GM12878 (cell line): ENCODE data around the gene TM9SF4. TPM values are rescaled to one million over a fixed set of nuclear protein-coding genes. Genes with fewer than 3 reads are reported as not detected.

Source experiments
- ATAC-seq: fragments of 200-7000 bp; cut with Tn5 transposase; 3 replicates; pipeline ENCODE4 v1.9.1; 2020; ENCODE audit warnings: mild to moderate bottlenecking, moderate library complexity
- BruUV-seq: library from RNA; stranded (reverse); fragments of 400-500 nt; replicated peaks from 2 replicates; lab custom pipeline; 2021; lab: Mats Ljungman, UMichigan
- CTCF ChIA-PET: fragments of 300-600 bp; sonication (Branson Sonifier 250); formaldehyde crosslinking; extraction: SDS; loops from one replicate; lab custom pipeline; 2021; ENCODE audit warnings: inconsistent platforms; lab: Yijun Ruan, JAX
- POLR2A ChIA-PET: fragments of 350-600 bp; formaldehyde crosslinking; extraction: SDS; loops from one replicate; lab custom pipeline; 2021; ENCODE audit warnings: inconsistent platforms; lab: Charles Lee
- RAD21 ChIA-PET: fragments of 300-600 bp; sonication (Branson Sonifier 250); formaldehyde crosslinking; loops from one replicate; lab custom pipeline; 2023; ENCODE audit warnings: antibody characterized with exemption; ENCODE audit not compliant: unreplicated experiment; lab: Charles Lee
- SMC1A ChIA-PET: fragments of 300-600 bp; sonication (Branson Sonifier 250); formaldehyde crosslinking; loops from one replicate; lab custom pipeline; 2023; ENCODE audit not compliant: unreplicated experiment, uncharacterized antibody; lab: Charles Lee
- DNase-seq: peaks from one replicate; pipeline ENCODE4 v3.0.0-alpha.2; 2011; ENCODE audit warnings: low read depth, low spot score
- FAIRE-seq: peaks from 3 replicates; lab custom pipeline; 2011; peaks lifted over from hg19 to GRCh38; lab: Jason Lieb, UNC
- H2AFZ ChIP-seq: 2 replicates; pipeline ENCODE4 v1.6.0; 2011; ENCODE audit warnings: low read depth, low read length, control low read depth; ENCODE audit not compliant: control insufficient read depth
- H3K27ac ChIP-seq: 2 replicates; pipeline ENCODE4 v1.5.1; 2011; ENCODE audit warnings: control low read depth; ENCODE audit not compliant: control insufficient read depth, insufficient read depth
- H3K27me3 ChIP-seq, 2 experiments: replicated peaks in 1 of 2; 2 replicates each; pipeline versions ENCODE4 v1.6.0 to v1.6.1; 2011; ENCODE audit warnings: low read length in 1 of 2; ENCODE audit not compliant: control insufficient read depth in 2 of 2, insufficient read depth in 2 of 2
- H3K36me3 ChIP-seq, 2 experiments: 2 replicates each; pipeline ENCODE4 v1.5.1; 2011; ENCODE audit warnings: low read length in 1 of 2; ENCODE audit not compliant: control insufficient read depth in 2 of 2, insufficient read depth in 2 of 2
- H3K4me1 ChIP-seq: 2 replicates; pipeline ENCODE4 v1.6.1; 2011; ENCODE audit warnings: mild to moderate bottlenecking, low read length, moderate library complexity, mixed read lengths; ENCODE audit not compliant: control insufficient read depth, insufficient read depth
- H3K4me2 ChIP-seq: 2 replicates; pipeline ENCODE4 v1.6.0; 2011; ENCODE audit warnings: control low read depth; ENCODE audit not compliant: control insufficient read depth, insufficient read depth
- H3K4me3 ChIP-seq: fragments of 200-600 bp; sonication (generic); 2 replicates; pipeline ENCODE4 v1.5.1; 2016
- H3K79me2 ChIP-seq: 2 replicates; pipeline ENCODE4 v1.6.0; 2011; ENCODE audit warnings: low read length; ENCODE audit not compliant: control insufficient read depth, insufficient read depth
- H3K9ac ChIP-seq: 2 replicates; pipeline ENCODE4 v1.8.0; 2011; ENCODE audit warnings: low read length, control low read depth, mixed read lengths; ENCODE audit not compliant: control insufficient read depth, insufficient read depth
- H3K9me3 ChIP-seq: replicated peaks from 3 replicates; pipeline ENCODE4 v1.5.1; 2011; ENCODE audit warnings: mild to moderate bottlenecking, low read length; ENCODE audit not compliant: control insufficient read depth, insufficient read depth
- H4K20me1 ChIP-seq: 2 replicates; pipeline ENCODE4 v1.6.0; 2011; ENCODE audit not compliant: control insufficient read depth, insufficient read depth
- ATF7 ChIP-seq: fragments of 450-650 bp; IDR thresholded peaks from 2 replicates; pipeline ENCODE4 v1.6.1; 2016; ENCODE audit warnings: low read depth, mild to moderate bottlenecking
- BACH1 ChIP-seq: fragments of 450-650 bp; IDR thresholded peaks from 2 replicates; pipeline ENCODE4 v1.6.1; 2017; ENCODE audit warnings: mild to moderate bottlenecking, borderline replicate concordance
- CHD2 ChIP-seq: IDR thresholded peaks from 2 replicates; pipeline ENCODE4 v1.6.1; 2011; ENCODE audit warnings: low read depth, low read length, improper control_type of control experiment, borderline replicate concordance
- EZH2 ChIP-seq: IDR thresholded peaks from 2 replicates; pipeline ENCODE4 v1.6.1; 2012; ENCODE audit warnings: low read depth, mild to moderate bottlenecking, control low read depth, inconsistent platforms, low read length, borderline replicate concordance; ENCODE audit not compliant: control insufficient read depth
- FOS ChIP-seq: IDR thresholded peaks from 3 replicates; pipeline ENCODE4 v1.6.1; 2011; ENCODE audit warnings: borderline replicate concordance; ENCODE audit not compliant: insufficient read length; ENCODE audit errors: extremely low read depth
- GABPA ChIP-seq: IDR thresholded peaks from 2 replicates; pipeline ENCODE4 v1.6.1; 2014; ENCODE audit warnings: antibody characterized with exemption, low read depth, mild to moderate bottlenecking, inconsistent platforms
- HCFC1 ChIP-seq: fragments of 150-350 bp; IDR thresholded peaks from 2 replicates; pipeline ENCODE4 v1.6.1; 2014; ENCODE audit warnings: low read length
- HDAC2 ChIP-seq: fragments of 200-600 bp; sonication (generic); IDR thresholded peaks from 2 replicates; pipeline ENCODE4 v1.6.1; 2017
- NFYA ChIP-seq: IDR thresholded peaks from 2 replicates; pipeline ENCODE4 v1.6.1; 2011; ENCODE audit warnings: low read depth, mild to moderate bottlenecking, low read length, improper control_type of control experiment, borderline replicate concordance
- NR2C1 ChIP-seq: fragments of 450-650 bp; IDR thresholded peaks from 2 replicates; pipeline ENCODE4 v1.6.1; 2017; ENCODE audit warnings: antibody characterized with exemption, mild to moderate bottlenecking, moderate library complexity
- PML ChIP-seq: IDR thresholded peaks from 2 replicates; pipeline ENCODE4 v1.6.1; 2012; ENCODE audit warnings: low read length, inconsistent platforms
- POLR2A ChIP-seq: IDR thresholded peaks from 2 replicates; pipeline ENCODE4 v1.6.1; 2011; ENCODE audit warnings: low read depth, mild to moderate bottlenecking, low read length
- PRDM15 ChIP-seq: fragments of 450-650 bp; formaldehyde crosslinking; IDR thresholded peaks from 2 replicates; pipeline ENCODE4 v1.4.0; 2020; ENCODE audit warnings: mild to moderate bottlenecking, moderate library complexity
- RFX5 ChIP-seq: IDR thresholded peaks from 2 replicates; pipeline ENCODE4 v1.6.1; 2011; ENCODE audit warnings: low read depth, low read length, improper control_type of control experiment
- SMC3 ChIP-seq: IDR thresholded peaks from 2 replicates; pipeline ENCODE4 v1.6.1; 2011; ENCODE audit warnings: low read length, improper control_type of control experiment, borderline replicate concordance
- TARDBP ChIP-seq: IDR thresholded peaks from 2 replicates; pipeline ENCODE4 v1.6.1; 2016; ENCODE audit warnings: borderline replicate concordance
- ZBED1 ChIP-seq: IDR thresholded peaks from 2 replicates; pipeline ENCODE4 v1.6.1; 2016; ENCODE audit warnings: borderline replicate concordance
- ZBTB33 ChIP-seq: fragments of 450-650 bp; IDR thresholded peaks from 2 replicates; pipeline ENCODE4 v1.6.1; 2017; ENCODE audit warnings: mild to moderate bottlenecking
- ZNF24 ChIP-seq: fragments of 450-650 bp; IDR thresholded peaks from 2 replicates; pipeline ENCODE4 v1.6.1; 2017; ENCODE audit warnings: antibody characterized with exemption, mild to moderate bottlenecking
- WGBS: methylation state at CpG from one replicate; pipeline ENCODE4 v1.1.6; 2016; ENCODE audit warnings: low lambda C conversion rate; ENCODE audit not compliant: insufficient replicate concordance, insufficient coverage; ENCODE audit errors: missing lambda C conversion rate; 5-methylcytosine and 5-hydroxymethylcytosine counted together
- in situ Hi-C: fragments of 300-500 bp; cut with MboI; formaldehyde crosslinking; loops from 9 replicates; pipeline ENCODE4 v1.14.3; 2018; ENCODE audit warnings: mixed read lengths
- intact Hi-C: fragments of 100-400 bp; cut with micrococcal nuclease; formaldehyde crosslinking; loops from one replicate; pipeline ENCODE4 v1.14.2; 2022; ENCODE audit not compliant: unreplicated experiment
- polyA plus RNA-seq, 11 experiments: library from polyadenylated mRNA; depleted of rRNA in 4 of 11; unstranded in 6 of 11; stranded (reverse) in 5 of 11; fragments of >200 nt; fragmentation: Nextera tagmentation in 4 of 11; fragmentation: Illumina TruSeq in 1 of 11; extraction: Ambion mirVana in 4 of 11; extraction: Trizol in 1 of 11; gene quantifications; 1 replicate in 1 of 11; 2 replicates in 10 of 11; pipeline versions ENCODE4 v1.2.1 to v1.2.3, GENCODE V29; 2011 to 2016; ENCODE audit warnings: inconsistent platforms in 2 of 11, missing spikeins in 2 of 11, low read depth in 1 of 11
- total RNA-seq, 4 experiments: library from RNA; depleted of rRNA in 3 of 4; stranded (reverse); fragments of >200 nt in 3 of 4; fragmentation: Illumina TruSeq in 1 of 4; extraction: Trizol in 1 of 4; gene quantifications; 2 replicates each; pipeline versions ENCODE4 v1.2.1 to v1.2.3, GENCODE V29; 2013 to 2021
- TF ChIP-seq, protein P1 (sequence below): IDR thresholded peaks from 2 replicates; pipeline ENCODE4 v1.6.1; 2012; ENCODE audit warnings: low read depth, low read length, improper control_type of control experiment

Gene TM9SF4
- total and polyA plus RNA-seq, 10 of the 15 experiments (the other 5 are each of a cell fraction or from before 2014, with no cell fraction given), result 8.5 to 47.8 (median 24.3) TPM

GRCh38 chr20:32079655-32080109 lies 29.8 kb upstream of the TM9SF4 start:
- ChIA-PET CTCF (interaction anchor here (0.6 to 5.6 kb wide), 6 partner anchors 11 to 256 kb away, joined by 3 to 36 read pairs (median 7); no protein-coding TSS in a partner anchor), SMC1A (interaction anchor here (0.8 to 4.5 kb wide), 4 partner anchors 11 to 45 kb away, joined by 3 to 21 read pairs (median 4); no protein-coding TSS in a partner anchor)
- Histone ChIP-seq H3K27ac (no peak overlapping the region), H4K20me1 (no peaks in the 10 kb centered on the region), H3K9me3 (no peaks in the 10 kb centered on the region), H3K79me2 (no peaks in the 10 kb centered on the region), H3K4me2 (no peak overlapping the region), H3K27me3 (no peaks in the 10 kb centered on the region), H2AFZ (no peak overlapping the region), H3K4me1 (no peaks in the 10 kb centered on the region), H3K9ac (no peak overlapping the region), H3K4me3 (no peak overlapping the region)
- FAIRE-seq, result no peak
- in situ Hi-C loops, result no loop called here
- TF ChIP-seq PRDM15 (CRISPR knock-in tag), result no peak
- no peak for TF ChIP-seq ATF7
- TF ChIP-seq POLR2A, result no peak
- TF ChIP-seq ZBED1, result no peak
- no peak for TF ChIP-seq EZH2
- no peak for TF ChIP-seq NFYA
- no peak for TF ChIP-seq FOS
- TF ChIP-seq TARDBP, result no peak
- no peak for TF ChIP-seq RFX5
- no peak for TF ChIP-seq GABPA
- TF ChIP-seq NR2C1, result no peak
- TF ChIP-seq PML, result no peak
- TF ChIP-seq BACH1, result no peak
- TF ChIP-seq CHD2, result no peak
- TF ChIP-seq ZNF24, result no peak
- TF ChIP-seq HDAC2, result no peak
- TF ChIP-seq ZBTB33, result no peak
- TF ChIP-seq SMC3, result no peak
- TF ChIP-seq HCFC1, result no peak
- TF ChIP-seq, protein P1, sequence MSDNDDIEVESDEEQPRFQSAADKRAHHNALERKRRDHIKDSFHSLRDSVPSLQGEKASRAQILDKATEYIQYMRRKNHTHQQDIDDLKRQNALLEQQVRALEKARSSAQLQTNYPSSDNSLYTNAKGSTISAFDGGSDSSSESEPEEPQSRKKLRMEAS, result no peak
- TF ChIP-seq, all 136 proteins: peak for 0
- 80% methylated on average over 8 of the region's 8 CpGs for WGBS
- no TSS peak for BruUV-seq
- POLR2A ChIA-PET, result no interaction called here
- no peak for ATAC-seq
- RAD21 ChIA-PET, result interaction anchor here (2.6 to 5.3 kb wide), 2 partner anchors 10 to 45 kb away, joined by 8 to 19 read pairs; no protein-coding TSS in a partner anchor
- H3K36me3 ChIP-seq, result 0 out of 4 replicates have a peak, but pooled peaks cover 0 to 2% of the 10 kb centered on the region in 2 experiments
- DNase-seq, result no peak
- intact Hi-C loops, result no loop called here
